Measurements from ENCODE around the gene SSTR4. TPM values are rescaled to one million over a fixed set of nuclear protein-coding genes. Genes with fewer than 3 reads are reported as not detected.
A peak's percentile ranks its signal among the peaks of the same experiment; 100 is the strongest.

Gene SSTR4
- total RNA-seq, 1 donor from 2014 or later: not detected

DNA sequence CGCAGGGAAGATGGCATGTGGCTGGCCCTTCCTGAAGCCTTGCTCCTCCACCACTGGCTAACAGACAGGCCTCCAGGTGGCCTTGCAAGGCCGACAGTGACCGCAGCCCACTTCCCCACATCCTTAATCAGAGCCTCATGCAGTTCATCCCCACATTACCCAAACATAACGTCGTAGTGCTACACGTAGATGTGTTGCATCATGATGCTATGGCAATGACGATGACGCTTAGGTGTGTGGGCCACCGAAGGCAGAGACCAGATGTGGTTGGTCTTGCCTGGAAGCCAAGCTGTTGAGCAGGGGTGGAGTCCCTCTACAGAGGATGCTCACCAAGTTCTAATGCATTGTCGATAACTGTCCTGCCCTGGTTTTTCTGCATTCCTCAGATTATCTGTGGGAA is 45.4 kb downstream of the SSTR4 start:
- ATAC-seq (no peak), DNase-seq (no peak)
- intact Hi-C loops (cut with micrococcal nuclease): no loop called here

DNA sequence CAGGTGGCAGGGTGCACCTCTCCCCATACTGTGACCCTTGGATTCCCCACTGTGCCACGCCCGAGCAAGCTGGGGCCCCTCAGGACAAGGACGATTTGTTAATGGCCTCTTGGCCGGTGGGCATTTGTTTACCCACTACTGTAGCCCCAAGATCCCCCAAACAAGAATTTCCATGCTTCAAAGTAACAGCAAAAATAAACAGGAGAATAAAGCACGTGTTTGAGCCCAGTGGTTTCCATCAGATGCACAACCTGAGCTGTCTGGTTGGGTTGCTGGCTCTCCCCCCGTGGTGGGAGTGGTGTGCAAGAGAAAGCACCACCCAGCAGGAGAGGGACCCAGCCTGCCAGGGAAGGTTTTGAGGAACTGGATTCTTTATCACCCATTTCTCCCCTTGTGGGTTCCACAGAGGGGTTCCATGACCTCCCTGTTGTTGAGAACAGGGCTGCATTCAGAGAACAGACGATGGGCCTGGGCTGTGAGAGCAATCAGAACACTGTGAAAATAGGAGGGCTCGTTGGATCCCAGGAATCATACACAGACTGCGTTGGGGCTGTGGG is 46.2 kb downstream of the SSTR4 start:
- no peak for DNase-seq
- intact Hi-C loops (cut with micrococcal nuclease): no loop called here
- ATAC-seq: no peak

DNA sequence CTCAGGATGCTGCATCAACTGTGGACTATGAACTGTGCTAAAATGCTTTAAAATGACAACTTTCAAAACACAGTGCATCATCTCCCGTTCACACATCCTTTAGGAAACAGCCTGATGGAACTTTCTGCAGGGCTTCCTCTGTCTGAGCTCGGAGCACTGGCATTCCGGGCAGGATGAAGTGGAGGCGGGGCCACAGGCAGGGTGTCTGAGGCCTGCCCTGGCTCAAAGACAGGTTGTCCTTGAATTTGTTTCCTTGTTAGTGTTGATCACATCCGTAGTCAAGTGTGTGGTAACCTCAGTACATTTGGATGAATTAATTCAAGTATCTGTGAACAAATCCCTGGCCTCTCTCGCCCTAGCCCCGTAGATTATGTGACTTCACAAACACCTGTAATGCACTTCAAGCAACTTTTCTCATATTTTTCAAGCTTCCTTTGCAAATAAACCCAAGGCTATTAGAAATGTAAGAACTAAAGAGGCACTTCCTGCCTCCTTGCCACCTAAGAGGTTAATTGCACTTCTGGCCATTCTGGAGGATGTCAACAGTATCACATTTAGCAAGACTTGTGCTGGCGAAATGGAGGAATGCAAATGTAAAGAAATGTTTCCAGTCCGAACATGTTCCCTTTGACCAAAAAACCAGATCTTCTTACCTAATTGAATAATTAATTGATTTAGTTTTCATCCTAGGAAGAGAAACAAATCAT is 47.9 kb downstream of the SSTR4 start:
- DNase-seq: peak; percentile 60
- intact Hi-C loops (cut with micrococcal nuclease): no loop called here
- peak; percentile 42 for ATAC-seq

DNA sequence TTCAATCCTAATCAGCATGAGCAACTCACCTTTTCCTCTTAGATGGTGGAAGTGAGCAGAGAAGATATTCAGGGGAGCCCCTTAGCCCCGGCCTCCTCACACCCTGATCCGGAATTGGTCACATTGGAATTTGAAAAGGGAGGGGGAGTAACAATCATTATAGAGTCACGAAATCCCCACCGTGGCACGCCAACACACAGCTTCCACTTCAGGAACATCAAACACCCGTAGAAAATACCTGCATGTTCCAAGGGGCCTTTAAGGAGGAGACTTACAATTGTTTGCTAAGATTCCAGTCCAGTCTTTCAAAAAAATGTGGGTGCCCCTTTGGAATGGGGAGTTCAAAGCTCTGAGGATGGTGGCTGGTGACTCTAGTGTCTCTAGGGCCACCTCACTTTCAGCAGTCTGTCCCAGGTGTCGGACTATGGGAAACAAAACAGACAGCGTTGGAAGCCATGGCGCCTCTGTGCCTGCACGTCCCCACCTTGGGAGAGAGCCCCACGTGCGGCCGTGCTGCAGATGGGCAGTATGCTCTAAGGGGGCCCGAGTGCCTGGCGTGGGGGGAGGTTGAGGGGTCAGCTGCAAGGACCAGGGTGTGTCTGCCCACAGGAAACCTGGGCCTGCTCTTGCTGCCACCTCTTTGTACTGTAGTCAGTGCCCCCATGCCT is 48.6 kb downstream of the SSTR4 start:
- no peak for DNase-seq
- ATAC-seq: no peak
- intact Hi-C loops (cut with micrococcal nuclease): no loop called here

DNA sequence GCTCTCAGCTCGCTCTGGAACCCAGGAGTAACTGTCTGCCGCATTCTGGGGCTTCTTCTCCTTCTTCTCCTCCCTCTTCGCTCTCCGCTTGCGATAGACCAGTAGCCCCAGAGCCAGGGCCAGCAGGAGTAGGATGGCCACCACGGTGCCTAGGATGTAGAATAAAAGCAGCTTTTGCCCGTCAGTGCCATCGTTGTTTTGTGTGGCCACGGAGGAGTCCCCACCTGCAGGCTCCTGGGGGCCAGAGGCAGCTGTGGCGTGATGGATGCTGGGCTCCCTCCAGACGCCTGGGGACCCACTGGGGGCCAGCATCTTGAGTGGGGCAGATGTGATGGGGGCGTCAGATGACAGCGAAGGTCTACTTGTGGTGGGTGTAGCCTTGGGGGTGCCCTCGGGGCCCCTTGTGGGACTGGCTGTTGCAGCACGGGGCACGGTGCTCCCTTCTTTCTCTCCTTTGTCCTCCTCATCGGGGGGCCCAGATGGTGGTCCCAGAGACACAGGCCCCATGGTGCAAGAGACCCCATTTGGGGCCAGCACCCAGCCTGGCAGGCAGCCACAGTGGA is 49.3 kb downstream of the SSTR4 start:
- ATAC-seq (no peak), DNase-seq (no peak)
- intact Hi-C loops (cut with micrococcal nuclease): no loop called here

DNA sequence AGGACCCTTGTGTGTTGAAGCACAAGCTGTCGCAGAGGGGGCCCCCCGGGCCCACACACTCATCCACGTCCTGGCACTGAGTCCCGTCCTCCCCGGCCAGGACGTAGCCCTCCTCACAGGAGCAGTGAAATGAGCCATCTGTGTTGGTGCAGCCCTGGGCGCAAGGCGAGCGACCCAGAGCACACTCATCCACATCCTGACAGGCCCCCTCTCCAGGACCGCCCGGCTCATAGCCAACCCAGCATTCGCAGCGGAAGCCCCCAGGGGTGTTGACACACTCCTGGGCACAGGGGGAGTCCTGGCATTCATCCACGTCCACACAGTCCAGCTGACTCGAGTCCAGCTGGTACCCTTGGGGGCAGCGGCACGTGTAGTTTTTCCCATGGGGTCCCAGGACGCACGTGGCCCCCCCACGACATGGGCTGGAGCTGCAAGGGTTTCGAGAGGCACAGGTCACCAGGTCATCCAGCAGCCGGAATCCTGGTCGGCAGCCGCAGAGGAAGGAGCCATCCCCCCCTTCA is 49.8 kb downstream of the SSTR4 start:
- DNase-seq (peak; percentile 41), ATAC-seq (peak; percentile 32)
- intact Hi-C loops (cut with micrococcal nuclease): no loop called here

DNA sequence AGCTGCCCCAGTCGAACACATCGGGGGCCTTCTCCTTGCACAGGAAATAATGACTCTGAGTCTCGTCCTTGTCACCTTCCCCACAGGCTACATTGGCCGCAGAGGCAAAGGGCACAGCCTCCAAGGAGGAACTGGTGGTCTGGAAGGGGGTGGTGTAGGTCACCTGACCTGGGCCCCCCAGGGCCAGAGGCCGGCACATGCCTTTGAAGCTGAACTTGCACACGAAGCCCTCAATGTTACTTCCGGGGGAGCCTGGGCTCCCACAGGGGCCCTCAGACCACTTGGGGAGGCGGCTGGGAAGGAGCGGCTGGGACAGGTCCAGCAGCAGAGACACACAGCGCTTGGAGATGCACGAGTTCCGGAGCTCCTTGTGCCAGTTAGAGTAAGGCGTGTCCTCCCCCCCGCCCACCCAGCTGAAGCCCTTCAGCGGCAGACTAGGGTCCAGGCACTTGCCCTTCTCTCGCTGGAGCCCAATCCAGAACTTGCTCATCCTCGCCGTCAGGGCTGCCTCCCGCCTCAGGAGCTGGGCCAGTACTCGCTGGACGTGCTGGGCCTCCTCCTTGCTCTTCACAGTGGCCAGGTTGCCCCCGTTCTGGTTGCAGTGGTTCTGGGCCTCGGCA is 50.4 kb downstream of the SSTR4 start:
- ATAC-seq (peak; percentile 5), DNase-seq (peak; percentile 41)
- intact Hi-C loops (cut with micrococcal nuclease): no loop called here

DNA sequence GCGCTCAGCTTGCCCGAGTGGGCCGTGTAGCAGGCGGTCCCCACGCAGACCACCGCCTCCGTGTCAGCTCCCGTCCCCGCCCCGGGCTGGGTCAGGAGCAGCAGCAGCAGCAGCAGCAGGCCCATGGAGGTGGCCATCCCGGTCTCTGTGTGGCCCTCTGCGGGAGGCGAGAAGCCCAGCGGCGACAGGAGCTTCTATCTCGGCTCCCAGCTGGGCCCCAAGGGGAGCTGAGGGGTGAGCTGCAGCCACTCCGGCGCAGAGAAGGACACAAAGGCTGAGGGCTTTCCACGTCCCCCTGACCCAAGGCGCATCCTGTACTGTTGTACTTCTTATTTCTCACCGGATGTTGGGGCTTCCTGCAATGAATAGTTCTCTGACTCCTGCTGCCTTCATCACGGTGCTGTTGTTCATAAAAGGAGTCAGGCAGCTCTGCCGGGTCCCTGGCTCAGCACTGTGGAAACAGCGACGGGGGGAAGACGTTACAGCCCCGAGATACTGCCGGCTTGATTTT is 51.0 kb downstream of the SSTR4 start, which contains the start of gene CD93:
TSS of gene CD93 (minus strand) at position 269 of the 511 bp plus-strand sequence. CDS start at position 137, 132 bp downstream.
- intact Hi-C loops (cut with micrococcal nuclease): no loop called here
- ATAC-seq (peak; percentile 70), DNase-seq (peak; percentile 59)

DNA sequence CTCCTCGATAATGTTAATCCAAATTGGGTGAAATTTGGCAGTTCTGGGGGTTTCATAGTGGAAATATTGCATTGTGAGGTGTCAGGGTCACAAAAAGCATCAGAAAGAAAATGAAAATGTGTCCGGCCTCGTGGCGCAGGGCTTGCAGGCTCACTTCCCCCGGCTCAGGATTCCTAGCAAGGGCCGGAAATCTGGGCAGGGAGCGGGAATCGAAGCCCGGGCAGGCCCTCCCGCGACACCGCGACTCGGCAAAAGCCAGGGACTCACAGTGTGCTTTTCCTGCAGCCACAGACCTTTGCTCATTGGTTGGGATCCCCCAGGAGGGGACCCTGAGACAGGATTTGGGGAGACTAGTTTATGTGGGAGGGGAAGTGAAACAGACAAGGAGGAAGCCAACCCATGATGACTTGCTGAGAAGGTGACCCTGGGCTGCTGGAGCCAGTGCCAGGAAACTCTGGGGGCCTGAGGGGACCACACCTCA is 51.9 kb downstream of the SSTR4 start:
- intact Hi-C loops (cut with micrococcal nuclease): no loop called here
- DNase-seq: peak; percentile 67
- peak; percentile 26 for ATAC-seq

DNA sequence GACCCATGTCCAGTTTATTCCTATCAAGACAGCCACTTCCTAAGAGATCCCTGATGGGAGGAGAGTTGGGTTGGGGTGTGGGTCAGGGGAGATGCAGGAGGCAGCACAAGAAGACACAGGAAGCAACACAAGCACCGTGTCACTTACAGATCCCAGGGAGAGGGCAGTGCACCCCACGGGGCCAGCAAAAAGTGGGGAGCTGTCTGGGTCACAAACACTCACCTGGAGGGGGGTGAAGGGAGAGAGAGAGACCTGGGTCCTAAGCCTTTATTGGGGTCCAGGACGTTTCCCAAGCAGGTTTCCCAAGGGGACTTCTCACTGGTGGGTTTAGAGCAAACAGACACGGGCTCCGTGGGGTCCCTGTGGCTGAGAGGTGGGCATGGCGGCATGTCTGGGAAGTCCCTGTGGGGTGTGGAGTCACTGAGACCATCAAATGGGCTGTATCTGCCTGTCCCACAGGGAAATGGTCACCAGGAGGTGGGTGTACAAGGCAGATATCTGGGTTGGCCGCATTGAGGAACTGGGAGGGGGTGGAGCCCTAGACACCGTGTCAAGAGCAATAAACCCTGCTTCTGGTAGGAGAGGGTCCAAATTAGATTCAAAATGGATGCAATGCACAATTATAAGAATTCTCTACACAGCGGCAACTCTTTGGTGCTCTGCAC is 52.6 kb downstream of the SSTR4 start:
- intact Hi-C loops (cut with micrococcal nuclease): no loop called here
- DNase-seq (no peak), ATAC-seq (no peak)

Other genes starting within 250 kb of the SSTR4 start
- 13.1 TPM for gene THBD, start 14.4 kb downstream of the SSTR4 start, total RNA-seq
- 41.0 TPM for gene CD93, start 51.0 kb downstream of the SSTR4 start, total RNA-seq